Endothelial cell of umbilical vein (primary cell): ENCODE data around the gene ABCF2.

Experiments
- CTCF ChIP-seq, 2 donors: IDR thresholded peaks; 1 replicate in 1 of 2; 2 replicates in 1 of 2; pipeline ENCODE4 v1.5.1; 2011; ENCODE audit warnings: low read length in 2 of 2, mild to moderate bottlenecking in 2 of 2, moderate library complexity in 2 of 2, control low read depth in 1 of 2, inconsistent platforms in 1 of 2, low read depth in 1 of 2; ENCODE audit not compliant: insufficient read depth in 1 of 2; ENCODE audit errors: extremely low read depth in 1 of 2
- EZH2 ChIP-seq: IDR thresholded peaks from 2 replicates; pipeline ENCODE4 v1.6.1; 2012; ENCODE audit warnings: borderline replicate concordance, low read depth, mild to moderate bottlenecking, moderate library complexity, low read length, inconsistent platforms; ENCODE audit not compliant: severe bottlenecking
- JUN ChIP-seq: IDR thresholded peaks from 2 replicates; pipeline ENCODE4 v1.6.1; 2011; ENCODE audit warnings: borderline replicate concordance, low read depth; ENCODE audit not compliant: insufficient read length, insufficient read depth
- MAX ChIP-seq: IDR thresholded peaks from 2 replicates; pipeline ENCODE4 v1.6.1; 2011; ENCODE audit not compliant: insufficient read depth, insufficient read length
- MYC ChIP-seq: IDR thresholded peaks from one replicate; pipeline ENCODE4 v1.6.1; 2011; ENCODE audit warnings: mild to moderate bottlenecking, low read depth, low read length
- POLR2A ChIP-seq: IDR thresholded peaks from 2 replicates; pipeline ENCODE4 v1.6.1; 2012; ENCODE audit warnings: low read depth, mild to moderate bottlenecking, control low read depth, low read length

DNA sequence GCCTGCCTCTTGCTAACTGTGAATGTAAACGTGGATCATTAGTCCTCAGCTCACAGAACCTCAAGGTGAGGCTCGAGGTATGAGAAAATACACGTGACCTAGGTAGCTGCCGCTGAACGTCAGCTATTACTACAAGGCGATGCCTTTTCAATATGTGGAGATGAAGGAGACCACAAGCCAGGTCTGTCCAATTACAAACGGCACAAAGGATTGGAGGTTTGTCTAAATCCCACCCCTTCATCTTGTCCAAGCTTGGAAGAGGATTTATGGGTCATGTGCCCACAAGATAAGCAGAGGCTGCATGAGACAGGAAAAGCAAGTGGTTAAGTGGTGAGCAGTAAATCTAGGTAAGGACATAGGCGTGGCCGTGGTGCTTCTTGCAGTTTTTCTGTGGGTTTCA lies 20.1 kb downstream of the ABCF2 start:
- no peak for TF ChIP-seq MAX
- TF ChIP-seq EZH2, result no peak
- no peak for TF ChIP-seq CTCF (IDR thresholded peaks at IDR 0.05; ENCODE audit: extremely low read depth in 1 of 2, insufficient read depth in 1 of 2, low read depth in 1 of 2, low read length in 2 of 2)
- TF ChIP-seq JUN, result no peak
- TF ChIP-seq POLR2A, result no peak
- no peak for TF ChIP-seq MYC
